ENCODE measurements around the gene RMI2. TPM values are rescaled to one million over a fixed set of nuclear protein-coding genes. Genes with fewer than 3 reads are reported as not detected.

Gene RMI2
- total and polyA plus RNA-seq, 9 of the 15 experiments (the other 6 are each of a cell fraction or from before 2014, with no cell fraction given), result 8.0 to 43.4 (median 32.5) TPM

- TF ChIP-seq REST (IDR thresholded peaks at IDR 0.05; ENCODE audit: borderline replicate concordance), result no peak
- TF ChIP-seq REST (CRISPR knock-in tag; IDR thresholded peaks at IDR 0.05; ENCODE audit: low read depth), result no peak
- no peak for TF ChIP-seq KHSRP (IDR thresholded peaks at IDR 0.05)
- no peak for TF ChIP-seq ZNF224 (CRISPR knock-in tag; IDR thresholded peaks at IDR 0.05)
- TF ChIP-seq RBM25 (IDR thresholded peaks at IDR 0.05; ENCODE audit: low read depth, low read length, severe bottlenecking), result no peak
These were observed 10.3 kb upstream of the RMI2 start (continued) for GRCh38 chr16:11334831-11335404.
